Activated CD4-positive, CD25-positive, alpha-beta regulatory T cell treated with anti-CD3 and anti-CD28 coated beads, Interleukin-2, amount 50 U/mL, for 72 hours (primary cell): ENCODE measurements around the gene SLC35E2B.

ENCODE experiments used
- DNase-seq: peaks from one replicate; pipeline ENCODE4 v3.0.0; 2021

Gene SLC35E2B

GRCh38 chr1:1623181-1623630 is 69.4 kb downstream of the SLC35E2B start:
- no peak for DNase-seq

GRCh38 chr1:1622788-1623094 is 69.9 kb downstream of the SLC35E2B start:
- no peak for DNase-seq

GRCh38 chr1:1622010-1622787 is 70.4 kb downstream of the SLC35E2B start:
- DNase-seq = no peak

- no peak for DNase-seq
Observed at GRCh38 chr1:1621173-1622009, 71.2 kb downstream of the SLC35E2B start.

- DNase-seq = no peak
Observed at GRCh38 chr1:1620433-1621139, 72.0 kb downstream of the SLC35E2B start.

GRCh38 chr1:1619917-1620361 is 72.7 kb downstream of the SLC35E2B start:
- no peak for DNase-seq

- no peak for DNase-seq
Observed at GRCh38 chr1:1618396-1619068, 74.1 kb downstream of the SLC35E2B start.

- no peak for DNase-seq
Observed at GRCh38 chr1:1617925-1618324, 74.7 kb downstream of the SLC35E2B start.

- DNase-seq = peak; percentile 27
Observed at GRCh38 chr1:1617516-1617915, 75.1 kb downstream of the SLC35E2B start.

GRCh38 chr1:1616838-1617237 is 75.8 kb downstream of the SLC35E2B start:
- peak; percentile 30 for DNase-seq

GRCh38 chr1:1616045-1616790 is 76.4 kb downstream of the SLC35E2B start:
- DNase-seq = peak; percentile 55

GRCh38 chr1:1615256-1616044 is 77.1 kb downstream of the SLC35E2B start, which contains the start of gene MIB2:
Gene MIB2, plus strand, starts transcription at chr1:1615500. Its CDS starts 7,953 bp downstream, at chr1:1623453.
- peak; percentile 98 for DNase-seq

- DNase-seq = no peak
Observed at GRCh38 chr1:1614954-1615255, 77.7 kb downstream of the SLC35E2B start.

GRCh38 chr1:1614204-1614953 is 78.2 kb downstream of the SLC35E2B start:
- peak; percentile 43 for DNase-seq

GRCh38 chr1:1613509-1614082 is 79.0 kb downstream of the SLC35E2B start:
- DNase-seq = no peak

GRCh38 chr1:1612104-1612400 is 80.5 kb downstream of the SLC35E2B start:
- DNase-seq = no peak

- DNase-seq = no peak
Observed at GRCh38 chr1:1610796-1611195, 81.8 kb downstream of the SLC35E2B start.

GRCh38 chr1:1609822-1610485 is 82.6 kb downstream of the SLC35E2B start:
- no peak for DNase-seq
